NB4 (cell line): Measurements from ENCODE around the gene ABHD10.

Experiments used
- DNase-seq: peaks from one replicate; pipeline ENCODE4 v3.0.0; 2010; ENCODE audit warnings: low read depth
- H3K4me3 ChIP-seq: one replicate; pipeline ENCODE4 v1.5.1; 2011; ENCODE audit warnings: mild to moderate bottlenecking, low read depth, low read length, moderate library complexity
- CTCF ChIP-seq: IDR thresholded peaks from one replicate; pipeline ENCODE4 v1.5.1; 2012; ENCODE audit warnings: low read depth, low read length
- MAX ChIP-seq: IDR thresholded peaks from 2 replicates; pipeline ENCODE4 v1.6.1; 2011; ENCODE audit warnings: low read depth, low read length
- MYC ChIP-seq: IDR thresholded peaks from 2 replicates; pipeline ENCODE4 v1.6.1; 2011; ENCODE audit warnings: low read depth, low read length
- POLR2A ChIP-seq: IDR thresholded peaks from 2 replicates; pipeline ENCODE4 v1.6.1; 2011; ENCODE audit warnings: mild to moderate bottlenecking; ENCODE audit not compliant: insufficient read length; ENCODE audit errors: extremely low read depth

ABHD10 gene

GRCh38 chr3:112017091-112017490, 38.3 kb downstream of the ABHD10 start:
- H3K4me3 ChIP-seq, result no peak overlapping the region
- TF ChIP-seq MYC (no peak), MAX (no peak), POLR2A (no peak), CTCF (no peak)
- peak; percentile 6 for DNase-seq

- no peak for DNase-seq
- no peak overlapping the region for H3K4me3 ChIP-seq
- TF ChIP-seq POLR2A (no peak), CTCF (no peak), MAX (no peak)
Observed at GRCh38 chr3:112018712-112019111, 39.9 kb downstream of the ABHD10 start.

- TF ChIP-seq CTCF, result no peak
- no peak for TF ChIP-seq MAX
- TF ChIP-seq POLR2A, result no peak
- TF ChIP-seq MYC, result no peak
- no peak for DNase-seq
- no peak overlapping the region for H3K4me3 ChIP-seq
Observed at GRCh38 chr3:112019716-112020115, 40.9 kb downstream of the ABHD10 start.

GRCh38 chr3:112020674-112021085, 41.9 kb downstream of the ABHD10 start:
- no peak overlapping the region for H3K4me3 ChIP-seq
- TF ChIP-seq POLR2A, result no peak
- no peak for TF ChIP-seq MAX
- no peak for TF ChIP-seq MYC
- TF ChIP-seq CTCF, result no peak
- no peak for DNase-seq

GRCh38 chr3:112027142-112027541, 48.3 kb downstream of the ABHD10 start:
- no peak overlapping the region for H3K4me3 ChIP-seq
- DNase-seq, result no peak
- TF ChIP-seq CTCF (no peak), MYC (no peak), MAX (no peak), POLR2A (no peak)

- TF ChIP-seq MYC (no peak), MAX (no peak), POLR2A (no peak), CTCF (no peak)
- no peak for DNase-seq
- H3K4me3 ChIP-seq, result no peak overlapping the region
Observed at GRCh38 chr3:112027826-112028225, 49.0 kb downstream of the ABHD10 start.
